Measurements from ENCODE around the gene AMH.
"Not testable (repeated sequence)": the region's sequence is repeated elsewhere in the genome, so short reads cannot be mapped to it uniquely, and the experiment has no call there.

The AMH gene

DNA sequence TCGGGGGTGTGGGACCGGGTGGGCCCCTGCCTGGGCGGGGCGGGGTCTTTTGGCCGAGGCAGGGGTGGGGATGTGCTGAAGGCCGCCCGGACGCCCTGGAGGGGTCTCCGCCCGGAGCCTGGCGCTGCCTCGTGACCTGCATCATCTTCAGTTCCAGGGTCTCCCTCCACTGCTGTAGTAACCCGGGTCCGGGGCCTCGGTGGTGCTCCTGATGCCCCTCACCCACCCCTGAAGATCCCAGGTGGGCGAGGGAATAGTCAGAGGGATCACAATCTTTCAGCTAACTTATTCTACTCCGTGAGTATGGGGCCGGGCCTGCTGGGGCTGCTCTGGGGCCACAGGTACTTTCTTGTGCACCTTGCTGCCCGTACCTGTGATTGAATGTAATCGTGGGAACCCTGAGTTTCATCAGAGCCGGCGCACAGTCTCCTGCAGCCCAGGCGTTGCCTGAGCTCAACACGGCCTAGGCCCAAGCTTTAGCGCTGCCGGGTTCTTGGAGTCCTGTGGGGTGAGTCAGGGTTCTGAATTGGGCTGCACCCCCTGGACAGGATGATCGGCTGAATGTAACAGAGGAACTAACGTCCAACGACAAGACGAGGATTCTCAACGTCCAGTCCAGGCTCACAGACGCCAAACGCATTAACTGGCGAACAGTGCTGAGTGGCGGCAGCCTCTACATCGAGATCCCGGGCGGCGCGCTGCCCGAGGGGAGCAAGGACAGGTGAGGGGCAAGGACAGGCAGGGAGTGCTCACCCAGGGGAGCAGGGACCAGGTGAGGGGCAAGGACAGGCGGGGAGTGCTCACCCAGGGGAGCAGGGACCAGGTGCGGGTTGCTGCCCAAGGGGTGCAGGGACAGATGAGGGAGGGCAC, 22.3 kb downstream of the AMH start:
- DNase-seq = no peak

DNA sequence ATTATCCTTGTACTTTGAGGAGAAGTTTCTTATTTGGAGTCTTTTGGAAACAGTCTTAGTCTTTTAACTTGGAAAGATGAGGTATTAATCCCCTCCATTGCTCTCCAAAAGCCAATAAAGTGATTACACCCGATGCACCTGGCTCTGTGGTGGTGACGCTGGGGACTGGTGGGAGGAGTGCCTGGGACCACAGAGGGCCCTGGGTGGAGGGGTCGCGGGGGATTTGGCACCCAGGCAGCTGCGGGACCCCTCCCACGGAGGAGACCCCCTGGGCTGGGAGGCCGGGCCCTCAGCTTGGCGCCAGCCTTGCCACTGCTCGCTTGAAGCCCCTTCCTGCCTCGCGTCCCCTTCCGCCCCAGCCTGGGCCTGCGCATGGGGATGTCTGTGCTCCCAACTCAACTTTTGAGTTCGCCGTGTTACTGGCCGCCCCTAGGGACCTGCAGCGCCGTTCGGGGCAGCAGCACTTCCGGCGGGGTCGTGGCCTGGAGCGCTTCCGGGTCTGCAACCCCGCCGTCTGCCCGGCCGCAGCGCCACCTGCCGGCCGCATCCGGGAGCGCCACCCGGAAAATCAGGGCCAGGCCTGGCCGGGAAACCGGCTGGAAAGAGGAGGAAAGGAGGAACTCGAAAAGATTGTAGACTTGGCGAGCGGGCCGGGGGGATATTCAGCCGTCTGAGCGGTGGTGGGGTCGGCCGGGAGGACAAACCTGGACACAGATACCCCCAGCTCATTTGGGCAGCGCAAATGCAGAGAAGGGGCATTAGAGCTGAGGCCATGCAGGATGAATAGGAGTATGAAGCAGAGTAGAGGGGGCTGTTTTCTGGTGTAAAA, 24.4 kb downstream of the AMH start:
- peak; percentile 83 for DNase-seq

DNA sequence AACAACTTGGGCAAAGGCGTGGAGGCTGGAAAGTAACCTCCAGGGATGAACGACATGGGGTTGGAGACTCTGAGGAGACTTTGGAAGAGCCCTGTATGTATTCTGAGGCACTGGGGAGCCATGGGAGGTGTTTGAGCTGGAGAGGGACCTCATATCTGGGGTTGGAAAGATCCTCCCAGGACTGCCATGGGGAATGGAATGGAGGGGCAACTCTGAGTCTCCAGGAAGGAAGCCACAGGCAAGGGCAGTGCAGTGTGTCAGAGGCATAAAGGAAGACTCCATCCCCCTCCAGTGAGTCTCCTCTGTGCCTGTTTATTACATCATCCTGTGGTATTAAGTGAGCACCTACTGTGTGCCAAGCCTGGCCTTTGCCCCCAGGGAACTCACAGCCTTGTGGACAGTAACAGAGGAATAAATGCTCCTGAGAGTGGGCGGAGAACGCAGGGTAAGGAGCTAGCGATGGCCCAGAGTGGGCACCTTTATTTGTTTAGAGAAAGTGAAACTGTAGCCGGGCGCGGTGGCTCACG, 25.1 kb downstream of the AMH start:
- no peak for DNase-seq

DNA sequence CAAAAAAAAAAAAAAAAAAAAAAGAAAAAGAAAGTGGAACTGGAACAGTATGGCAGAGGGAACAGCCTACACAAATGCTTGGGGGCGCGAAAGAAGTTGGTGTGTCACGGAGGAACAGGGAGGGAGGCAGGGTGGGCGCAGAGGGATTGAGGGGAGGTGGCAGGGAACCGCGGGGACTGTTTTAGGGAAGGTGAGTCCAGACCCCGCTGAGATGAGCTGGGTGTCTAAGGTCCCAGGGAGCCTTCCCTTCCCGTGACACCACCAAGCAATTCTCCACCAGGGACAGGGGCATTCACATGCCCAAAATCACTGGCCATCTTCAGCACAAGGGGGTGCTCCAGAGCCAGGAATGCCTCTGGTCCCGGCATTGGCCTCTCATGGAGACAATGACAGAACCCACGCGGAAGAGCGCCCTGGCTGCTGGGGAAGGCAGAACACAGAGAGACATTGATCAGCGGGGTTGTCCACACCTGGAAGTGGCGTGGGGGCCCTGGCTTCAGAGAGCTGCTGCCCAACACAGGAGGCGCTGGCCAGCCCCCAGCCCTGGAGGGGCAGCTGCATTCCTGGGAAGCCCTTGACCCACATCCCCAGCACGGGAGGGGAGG, 25.9 kb downstream of the AMH start:
- DNase-seq = peak; percentile 52

DNA sequence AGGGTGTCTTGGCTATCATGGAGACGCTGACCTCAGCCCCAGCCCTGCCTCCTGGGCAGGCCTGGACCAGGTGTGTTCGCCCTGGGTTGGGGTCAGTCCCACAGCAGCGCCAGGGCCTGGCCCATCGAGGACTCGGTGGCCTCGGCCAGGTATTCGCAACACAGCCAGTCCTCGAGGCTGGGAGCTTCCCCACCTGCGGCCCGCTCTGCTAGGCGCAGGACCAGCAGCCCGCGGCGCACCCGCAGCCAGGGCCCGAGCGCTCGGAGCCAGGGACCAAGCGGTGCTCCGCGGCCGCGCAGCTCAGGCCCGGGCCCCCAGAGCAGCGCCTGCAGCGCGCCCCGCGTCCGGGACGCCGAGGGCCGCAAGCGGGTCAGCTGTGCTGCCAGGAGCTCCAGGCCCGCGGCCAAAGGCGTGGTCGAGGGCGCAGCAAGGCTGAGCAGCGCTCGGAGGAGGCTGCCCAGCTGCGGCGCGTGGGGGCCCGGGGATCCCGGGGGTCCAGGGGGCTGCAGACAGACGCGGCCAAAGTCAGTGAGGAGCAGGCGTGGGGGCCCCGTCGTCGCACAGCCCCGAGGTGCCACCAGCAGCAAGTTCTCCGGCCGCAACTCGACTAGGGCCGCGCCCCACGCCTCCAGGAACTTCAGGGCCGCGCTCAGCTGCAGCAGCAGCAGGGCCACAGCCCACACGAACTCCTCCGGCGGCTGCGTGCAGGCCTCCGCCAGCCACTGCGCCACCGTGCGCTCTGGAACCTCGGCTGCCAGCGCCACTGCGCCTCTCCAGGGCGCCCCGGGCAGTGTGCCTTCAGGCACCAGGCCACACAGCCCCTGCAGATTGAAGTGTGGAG, 26.7 kb downstream of the AMH start:
- DNase-seq = no peak

DNA sequence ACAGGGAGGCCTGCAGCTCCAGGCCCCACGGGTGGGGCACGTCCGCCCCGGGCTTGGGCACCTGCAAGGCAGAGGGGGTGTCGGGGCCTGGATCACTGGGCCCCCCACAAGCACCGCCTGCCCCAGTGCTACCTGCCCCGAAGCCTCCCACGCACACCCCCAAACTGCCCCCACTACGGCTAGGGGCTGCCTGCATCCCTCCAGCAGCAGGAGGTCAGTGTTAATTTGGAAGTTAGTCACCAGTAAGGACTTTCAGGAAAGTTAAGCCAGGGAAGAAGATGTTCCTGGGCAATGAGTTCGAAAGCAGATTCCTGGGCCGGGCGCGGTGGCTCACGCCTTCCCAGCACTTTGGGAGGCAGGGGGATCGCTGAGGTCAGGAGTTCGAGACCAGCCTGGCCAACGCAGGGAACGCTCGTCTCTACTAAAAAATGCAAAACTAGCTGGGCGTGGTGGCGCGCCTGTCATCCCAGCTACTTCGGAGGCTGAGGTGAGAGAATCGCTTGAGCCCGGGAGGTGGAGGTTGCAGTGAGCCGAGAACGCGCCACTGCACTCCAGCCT, 27.4 kb downstream of the AMH start:
- DNase-seq = no peak

DNA sequence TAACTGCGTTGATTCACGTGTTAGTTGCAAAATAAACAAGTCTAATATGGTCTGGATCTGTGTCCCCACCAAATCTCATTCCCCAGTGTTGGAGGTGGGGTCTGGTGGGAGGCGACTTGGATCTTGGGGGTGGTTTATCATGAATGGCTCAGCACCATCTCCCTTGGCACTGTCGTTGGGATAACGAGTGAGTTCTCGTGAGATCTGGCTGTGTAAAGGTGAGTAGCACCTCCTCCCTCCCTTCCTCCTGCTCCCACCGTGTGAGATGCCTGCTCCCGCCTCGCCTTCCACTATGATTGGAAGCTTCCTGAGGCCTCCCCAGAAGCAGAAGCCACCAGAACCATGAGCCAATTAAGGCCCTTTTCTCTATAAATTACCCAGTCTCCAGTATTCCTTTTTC, 28.0 kb downstream of the AMH start:
- DNase-seq = no peak

DNA sequence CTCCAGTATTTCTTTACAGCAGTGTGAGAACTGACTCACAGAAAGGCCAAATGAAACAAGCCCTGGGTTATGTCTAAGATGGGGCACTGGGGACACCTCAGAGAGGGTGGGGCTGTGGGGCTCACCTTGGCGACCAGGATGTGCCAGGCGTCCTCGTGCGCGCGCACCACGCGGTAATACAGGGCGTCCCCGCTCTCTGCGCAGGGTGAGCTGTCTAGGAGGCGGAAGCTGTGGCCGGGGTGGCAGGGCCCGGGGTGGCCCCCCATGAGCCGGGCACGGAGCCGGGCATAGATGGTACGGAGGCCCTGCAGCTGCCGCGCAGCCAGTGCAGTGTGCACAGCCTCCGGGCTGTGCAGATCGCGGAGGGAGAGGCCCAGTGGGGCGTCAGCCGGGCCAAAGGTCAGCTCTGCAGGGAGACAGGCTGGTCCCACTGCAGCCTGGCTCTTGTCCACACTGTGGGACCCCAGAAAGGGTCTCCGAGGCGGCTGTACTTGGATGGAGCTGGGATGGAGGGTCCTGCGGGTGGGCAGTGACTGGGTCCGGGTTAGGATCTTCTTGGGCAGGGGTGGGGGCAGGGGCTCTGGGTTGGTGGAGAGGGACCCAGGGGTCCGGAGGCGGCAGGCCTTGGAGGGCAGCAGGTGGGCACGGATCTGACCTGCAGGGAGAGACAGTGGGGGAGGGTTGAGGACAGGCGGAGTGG, 29.5 kb downstream of the AMH start:
- DNase-seq = no peak

DNA sequence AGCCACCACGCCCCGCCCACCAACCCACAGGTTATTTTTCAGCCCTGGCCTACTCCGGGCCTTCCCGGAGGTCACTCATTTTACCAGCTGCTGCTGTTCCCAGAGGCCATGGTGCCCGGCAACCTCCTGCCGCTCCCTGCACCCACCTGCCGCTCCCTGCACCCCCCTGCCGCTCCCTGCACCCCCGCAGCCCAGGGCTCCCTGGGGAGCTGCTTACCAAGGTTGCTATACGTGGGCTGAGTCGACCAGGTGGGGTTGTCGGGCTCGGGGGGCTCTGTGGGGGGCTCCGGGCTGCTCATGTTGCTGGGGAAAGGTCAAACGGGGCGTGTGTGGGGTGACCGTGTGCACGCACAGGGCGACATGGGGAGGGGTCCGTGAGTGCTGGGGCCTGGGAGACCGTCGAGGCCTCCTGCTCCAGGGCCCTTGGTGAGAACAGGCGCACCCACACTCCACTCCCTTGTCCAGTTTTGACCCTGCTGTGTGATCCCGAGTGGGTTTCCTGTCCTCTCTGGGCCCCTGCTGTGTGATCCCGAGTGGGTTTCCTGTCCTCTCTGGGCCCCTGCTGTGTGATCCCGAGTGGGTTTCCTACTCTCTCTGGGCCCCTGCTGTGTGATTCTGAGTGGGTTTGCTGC, 31.6 kb downstream of the AMH start:
- DNase-seq = no peak

DNA sequence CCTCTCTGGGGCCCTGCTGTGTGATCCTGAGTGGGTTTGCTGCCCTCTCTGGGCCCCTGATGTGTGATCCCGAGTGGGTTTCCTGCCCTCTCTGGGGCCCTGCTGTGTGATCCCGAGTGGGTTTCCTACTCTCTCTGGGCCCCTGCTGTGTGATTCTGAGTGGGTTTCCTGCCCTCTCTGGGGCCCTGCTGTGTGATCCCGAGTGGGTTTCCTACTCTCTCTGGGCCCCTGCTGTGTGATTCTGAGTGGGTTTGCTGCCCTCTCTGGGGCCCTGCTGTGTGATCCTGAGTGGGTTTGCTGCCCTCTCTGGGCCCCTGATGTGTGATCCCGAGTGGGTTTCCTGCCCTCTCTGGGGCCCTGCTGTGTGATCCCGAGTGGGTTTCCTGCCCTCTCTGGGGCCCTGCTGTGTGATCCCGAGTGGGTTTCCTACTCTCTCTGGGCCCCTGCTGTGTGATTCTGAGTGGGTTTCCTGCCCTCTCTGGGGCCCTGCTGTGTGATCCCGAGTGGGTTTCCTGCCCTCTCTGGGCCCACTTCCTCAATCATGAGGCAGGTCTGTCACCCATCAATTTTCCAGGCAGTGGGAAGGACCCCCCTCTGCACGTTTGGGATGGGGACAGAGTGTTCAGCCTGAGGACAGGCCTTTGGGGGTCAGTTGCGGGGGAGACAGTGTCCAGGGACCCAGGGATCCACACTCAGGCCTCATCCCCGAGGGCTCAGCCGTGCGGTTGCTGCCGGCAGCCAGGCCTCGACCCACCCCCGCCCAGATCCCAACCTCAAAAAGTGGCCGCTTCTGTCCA, 32.3 kb downstream of the AMH start:
- DNase-seq = not testable (repeated sequence)

DNA sequence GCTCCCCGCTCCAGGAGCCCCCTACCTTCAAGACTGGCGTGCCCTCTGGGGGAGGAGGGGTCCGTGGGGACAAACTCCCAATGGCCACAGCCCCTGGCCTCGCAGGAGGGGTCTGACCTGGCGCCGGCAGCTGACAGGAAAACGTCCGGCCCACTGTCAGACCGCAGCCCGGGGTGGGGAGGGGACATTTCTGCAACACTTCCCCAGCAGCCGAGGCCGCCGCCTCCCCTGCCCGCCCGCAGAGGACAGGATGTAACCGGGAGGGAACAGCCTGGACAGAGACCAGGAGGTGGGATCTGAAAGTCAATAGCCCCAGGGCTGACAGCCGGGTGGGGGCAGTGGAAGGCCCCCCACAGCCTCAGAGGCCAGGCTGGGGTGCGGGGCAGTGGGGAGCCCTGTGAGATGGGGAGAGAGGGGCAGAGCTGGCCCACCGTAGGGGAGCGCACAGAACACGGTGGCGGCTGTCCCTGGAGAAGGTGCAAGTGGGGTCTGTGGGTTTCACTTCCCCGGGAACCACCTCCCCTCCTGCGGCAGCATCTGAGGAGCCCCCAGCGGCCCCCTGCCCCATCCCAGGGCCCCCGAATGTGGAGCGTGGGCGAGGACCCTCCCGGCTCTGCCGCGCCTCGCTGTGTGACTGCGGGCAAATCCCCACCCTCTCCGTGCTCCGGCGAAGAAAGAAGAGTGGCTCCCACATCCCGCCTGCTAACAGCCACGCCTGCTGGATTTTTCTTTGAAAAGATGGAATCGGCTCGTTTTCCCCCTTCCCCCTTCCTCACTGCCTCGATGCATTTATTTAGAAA, 33.1 kb downstream of the AMH start, which contains the start of gene PEAK3:
TSS of gene PEAK3 (minus strand) at position 114 of the 800 bp plus-strand sequence. CDS start 1,244 bp downstream, outside the sequence.
- DNase-seq = no peak

DNA sequence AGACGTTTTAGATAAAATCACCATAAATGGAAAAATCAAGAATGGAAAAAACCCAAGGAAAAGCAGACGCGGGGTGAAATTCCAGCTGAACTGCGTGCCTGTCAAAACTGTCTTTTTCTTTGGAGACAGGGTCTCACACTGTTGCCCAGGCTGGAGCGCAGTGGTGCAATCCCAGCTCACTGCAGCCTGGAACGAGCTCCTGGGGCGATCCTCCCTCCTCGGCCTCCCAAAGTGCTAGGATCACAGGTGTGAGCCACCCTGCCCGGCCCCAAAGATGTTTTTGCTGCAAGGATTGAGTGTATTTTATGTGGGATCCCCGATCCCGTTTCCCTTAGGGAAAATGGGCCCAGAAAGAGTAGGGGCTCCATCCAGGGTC, 33.7 kb downstream of the AMH start:
- no peak for DNase-seq

DNA sequence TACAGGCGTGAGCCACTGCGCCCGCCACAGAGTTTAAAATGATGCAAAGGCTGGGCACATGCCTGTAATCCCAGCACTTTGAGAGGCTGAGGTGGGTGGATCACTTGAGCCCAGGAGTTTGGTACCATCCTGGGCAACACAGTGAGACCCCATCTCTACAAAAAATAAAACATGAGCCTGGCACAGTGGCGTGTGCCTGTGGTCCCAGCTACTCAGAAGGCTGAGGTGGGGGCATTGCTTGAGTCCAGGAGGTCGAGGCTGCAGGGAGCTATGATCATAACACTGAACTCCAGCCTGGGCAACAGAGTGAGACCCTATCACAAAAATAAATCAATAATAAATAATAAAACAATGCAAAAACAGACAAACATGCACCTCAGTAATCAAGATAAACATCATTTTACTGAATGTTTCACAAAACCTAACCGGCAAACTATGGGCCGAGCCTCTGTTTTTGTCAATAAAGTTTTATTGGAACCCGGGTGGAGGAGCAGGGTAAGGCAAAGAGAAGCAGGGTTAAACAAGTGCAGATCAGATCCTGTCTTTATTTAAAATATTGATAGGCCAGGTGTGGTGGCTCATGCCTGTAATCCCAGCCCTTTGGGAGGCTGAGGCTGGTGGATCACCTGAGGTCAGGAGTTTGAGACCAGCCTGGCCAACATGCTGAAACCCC, 34.8 kb downstream of the AMH start:
- DNase-seq = no peak

DNA sequence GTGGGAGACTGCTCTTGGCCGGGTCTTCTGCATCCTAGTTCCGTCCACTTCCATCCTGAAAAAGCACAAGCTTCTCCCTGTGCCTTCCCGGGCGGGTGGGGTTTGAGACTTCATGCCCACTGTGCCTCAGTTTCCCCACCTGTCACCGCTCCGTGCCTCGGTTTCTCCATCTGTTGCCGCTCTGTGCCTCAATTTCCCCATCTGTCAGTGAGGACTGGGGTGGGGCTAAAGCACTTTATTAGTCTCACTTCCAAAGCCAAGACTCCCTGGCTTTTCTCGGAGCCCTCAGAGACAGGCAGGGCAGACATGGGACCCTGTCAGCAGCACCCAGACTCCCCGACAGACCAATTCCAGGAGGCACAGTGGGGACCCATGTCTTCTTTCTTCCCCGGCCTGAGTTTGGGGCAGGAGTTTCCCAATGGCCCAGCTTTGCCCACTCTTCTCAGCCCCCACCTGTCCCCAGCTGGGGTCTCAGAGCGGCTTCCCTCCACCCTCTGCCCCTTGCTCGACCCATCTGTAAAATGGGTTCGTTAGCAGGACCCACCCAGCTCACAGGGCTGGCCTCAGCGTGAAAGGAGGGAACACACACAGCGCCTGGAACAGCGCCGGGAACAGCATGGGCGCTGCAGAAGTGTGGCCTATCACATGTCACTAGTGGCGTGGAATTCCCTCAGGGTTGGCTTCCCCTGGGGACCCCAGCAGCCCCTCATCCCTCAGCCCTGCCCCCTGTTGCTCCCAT, 37.4 kb downstream of the AMH start:
- DNase-seq = no peak

DNA sequence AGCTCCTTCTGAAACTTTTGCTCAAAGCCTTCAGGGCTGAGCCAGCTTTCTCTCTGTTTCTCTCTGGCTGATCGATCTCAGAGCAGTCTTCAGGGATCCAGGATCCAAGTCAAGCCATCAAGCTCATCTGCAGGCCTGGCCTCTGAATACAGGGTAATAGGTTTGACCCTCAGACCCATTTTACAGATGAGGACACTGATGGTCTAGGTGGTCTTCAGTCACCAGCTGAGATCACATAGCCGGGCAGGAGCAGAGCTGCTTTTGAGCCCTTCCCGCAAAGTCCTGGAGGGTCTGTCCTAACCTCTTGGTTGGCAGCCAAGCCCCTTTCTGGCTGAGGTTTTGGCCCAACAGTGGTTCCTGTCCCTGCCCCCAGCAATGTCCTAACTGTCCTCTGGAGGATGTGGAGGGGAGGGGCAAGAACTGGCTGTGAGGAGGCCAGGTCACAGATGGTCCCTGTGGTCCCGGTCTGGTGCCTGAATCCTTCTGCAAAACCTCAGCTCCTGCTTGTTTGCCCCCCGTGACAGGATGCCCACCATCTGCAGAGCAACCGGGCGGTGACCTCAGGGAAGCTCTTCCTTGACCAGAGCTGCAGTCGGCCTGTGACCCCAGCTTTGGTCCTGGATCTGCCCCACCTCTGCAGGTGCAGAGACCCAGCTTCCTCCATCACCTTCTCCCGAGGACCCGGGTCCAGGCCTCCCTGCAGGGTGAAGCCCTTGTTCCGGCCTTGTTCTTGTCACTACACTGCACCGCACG, 38.6 kb downstream of the AMH start:
- no peak for DNase-seq

DNA sequence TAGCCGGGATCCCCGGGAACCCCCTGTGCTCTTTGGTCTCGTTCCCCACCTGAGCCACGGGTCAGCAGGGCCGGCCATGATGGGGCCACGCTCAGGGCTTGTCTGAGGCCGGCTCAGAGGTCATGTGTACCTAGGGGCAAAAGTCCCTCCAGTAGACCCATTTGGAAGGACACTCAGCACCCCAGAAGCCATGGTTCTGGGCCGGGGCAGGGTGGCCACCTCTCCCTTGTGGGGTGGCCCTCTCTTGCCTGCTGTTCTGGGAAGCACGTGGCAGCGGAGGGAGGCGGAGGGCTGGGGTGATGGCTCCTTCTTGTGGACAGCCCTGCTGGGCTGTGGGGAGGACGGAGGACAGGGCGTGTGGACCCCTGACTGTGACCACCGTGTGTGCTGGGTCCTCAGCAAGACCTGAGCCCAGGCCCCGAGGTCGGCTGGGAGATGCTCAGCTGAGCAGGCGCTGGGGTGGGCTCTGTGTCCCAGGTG, 39.3 kb downstream of the AMH start:
- no peak for DNase-seq

All from activated CD4-positive, alpha-beta T cell treated with anti-CD3 and anti-CD28 coated beads for 48 hours (primary cell).